HepG2 (cell line): ENCODE data around the gene COL9A3. TPM values are rescaled to one million over a fixed set of nuclear protein-coding genes. Genes with fewer than 3 reads are reported as not detected.

Experiments used
- AKAP8 ChIP-seq: sonication (generic); formaldehyde crosslinking; IDR thresholded peaks from 2 replicates; pipeline ENCODE4 v1.5.1; 2020; ENCODE audit warnings: mild to moderate bottlenecking, missing genetic modification reagents
- ARNT ChIP-seq: fragments of 450-650 bp; IDR thresholded peaks from 2 replicates; pipeline ENCODE4 v1.6.1; 2017
- EZH2 ChIP-seq: conservative IDR thresholded peaks from 2 replicates; pipeline ENCODE4 v1.6.1; 2012; ENCODE audit warnings: mild to moderate bottlenecking, low read depth, low read length, moderate library complexity
- FOSL2 ChIP-seq: sonication (generic); formaldehyde crosslinking; IDR thresholded peaks from 2 replicates; pipeline ENCODE4 v1.4.0; 2020; ENCODE audit warnings: missing genetic modification reagents
- HNF4A ChIP-seq: sonication (generic); formaldehyde crosslinking; IDR thresholded peaks from 2 replicates; pipeline ENCODE4 v1.4.0; 2020; ENCODE audit warnings: missing genetic modification reagents
- HOXA3 ChIP-seq: sonication (generic); formaldehyde crosslinking; IDR thresholded peaks from 2 replicates; pipeline ENCODE4 v1.5.0; 2020; ENCODE audit warnings: missing genetic modification reagents
- JARID2 ChIP-seq: sonication (generic); formaldehyde crosslinking; IDR thresholded peaks from 2 replicates; pipeline ENCODE4 v1.8.1; 2023; ENCODE audit warnings: missing genetic modification reagents, inconsistent platforms; ENCODE audit not compliant: insufficient replicate concordance
- MAFF ChIP-seq: IDR thresholded peaks from 2 replicates; pipeline ENCODE4 v1.6.1; 2011; ENCODE audit warnings: low read depth, low read length, improper control_type of control experiment
- NFRKB ChIP-seq: fragments of 450-650 bp; IDR thresholded peaks from 2 replicates; pipeline ENCODE4 v1.6.1; 2017
- POLR2G ChIP-seq: fragments of 200-400 bp; formaldehyde crosslinking; IDR thresholded peaks from 2 replicates; pipeline ENCODE4 v1.6.1; 2018; ENCODE audit warnings: mild to moderate bottlenecking, low read depth, low read length, moderate library complexity
- PRMT3 ChIP-seq: sonication (generic); formaldehyde crosslinking; IDR thresholded peaks from 2 replicates; pipeline ENCODE4 v1.8.1; 2022; ENCODE audit warnings: low read depth, mild to moderate bottlenecking, moderate library complexity, missing genetic modification reagents, borderline replicate concordance
- RARA ChIP-seq: IDR thresholded peaks from 2 replicates; pipeline ENCODE4 v1.6.1; 2016; ENCODE audit warnings: missing genetic modification reagents, missing compliant biosample characterization
- REST ChIP-seq, 2 experiments: IDR thresholded peaks; 2 replicates each; pipeline ENCODE4 v1.6.1; 2011 to 2012; ENCODE audit warnings: low read length in 2 of 2, borderline replicate concordance in 1 of 2, low read depth in 1 of 2, mild to moderate bottlenecking in 1 of 2, moderate library complexity in 1 of 2
- SMAD9 ChIP-seq: sonication (generic); formaldehyde crosslinking; IDR thresholded peaks from 2 replicates; pipeline ENCODE4 v1.5.1; 2020; ENCODE audit warnings: mild to moderate bottlenecking, missing genetic modification reagents
- TBP ChIP-seq: sonication (generic); formaldehyde crosslinking; IDR thresholded peaks from 2 replicates; pipeline ENCODE4 v1.5.0; 2020; ENCODE audit warnings: missing genetic modification reagents
- TMF1 ChIP-seq: sonication (generic); formaldehyde crosslinking; IDR thresholded peaks from 2 replicates; pipeline ENCODE4 v1.8.1; 2022; ENCODE audit warnings: low read depth, missing genetic modification reagents
- TRIM24 ChIP-seq: sonication (generic); formaldehyde crosslinking; IDR thresholded peaks from 2 replicates; pipeline ENCODE4 v1.8.0; 2022; ENCODE audit warnings: mild to moderate bottlenecking, missing genetic modification reagents
- ZBTB1 ChIP-seq: sonication (generic); formaldehyde crosslinking; IDR thresholded peaks from 2 replicates; pipeline ENCODE4 v1.4.0; 2020; ENCODE audit warnings: missing genetic modification reagents, borderline replicate concordance
- ZBTB34 ChIP-seq: sonication (generic); formaldehyde crosslinking; IDR thresholded peaks from 2 replicates; pipeline ENCODE4 v1.8.0; 2022; ENCODE audit warnings: mild to moderate bottlenecking, missing genetic modification reagents
- ZFP36L2 ChIP-seq: sonication (generic); formaldehyde crosslinking; IDR thresholded peaks from 2 replicates; pipeline ENCODE4 v1.4.0; 2020; ENCODE audit warnings: missing genetic modification reagents
- ZNF367 ChIP-seq: sonication (generic); formaldehyde crosslinking; IDR thresholded peaks from 2 replicates; pipeline ENCODE4 v1.4.0; 2020; ENCODE audit warnings: missing genetic modification reagents, borderline replicate concordance
- ZNF549 ChIP-seq: sonication (generic); formaldehyde crosslinking; IDR thresholded peaks from 2 replicates; pipeline ENCODE4 v1.5.0; 2020; ENCODE audit warnings: missing genetic modification reagents
- ZNF552 ChIP-seq: sonication (generic); formaldehyde crosslinking; IDR thresholded peaks from 2 replicates; pipeline ENCODE4 v1.9.0; 2022; ENCODE audit warnings: missing genetic modification reagents, mild to moderate bottlenecking, borderline replicate concordance
- ZNF569 ChIP-seq: sonication (generic); formaldehyde crosslinking; IDR thresholded peaks from 2 replicates; pipeline ENCODE4 v1.5.0; 2020; ENCODE audit warnings: mild to moderate bottlenecking, missing genetic modification reagents, moderate library complexity, borderline replicate concordance
- ZNF597 ChIP-seq: sonication (generic); formaldehyde crosslinking; IDR thresholded peaks from 2 replicates; pipeline ENCODE4 v1.5.0; 2020; ENCODE audit warnings: missing genetic modification reagents
- ZNF629 ChIP-seq: sonication (generic); formaldehyde crosslinking; conservative IDR thresholded peaks from 2 replicates; pipeline ENCODE4 v1.5.0; 2020; ENCODE audit warnings: missing genetic modification reagents
- ZSCAN22 ChIP-seq: sonication (generic); formaldehyde crosslinking; IDR thresholded peaks from 2 replicates; pipeline ENCODE4 v1.4.0; 2020; ENCODE audit warnings: mild to moderate bottlenecking, missing genetic modification reagents
- polyA plus RNA-seq, 8 experiments: library from polyadenylated mRNA; depleted of rRNA in 3 of 8; stranded (reverse) in 7 of 8; unstranded in 1 of 8; fragments of >200 nt; fragmentation: Illumina TruSeq in 4 of 8; extraction: Trizol in 4 of 8; gene quantifications; 2 replicates each; pipeline versions ENCODE4 v1.2.1 to v1.2.3, GENCODE V29; 2011 to 2016; ENCODE audit warnings: low read depth in 4 of 8, missing spikeins in 1 of 8, mixed read lengths in 1 of 8; ENCODE audit not compliant: insufficient read depth in 1 of 8
- total RNA-seq, 5 experiments: library from RNA; depleted of rRNA; stranded (reverse); fragments of >200 nt; fragmentation: Illumina TruSeq; extraction: Trizol; gene quantifications; 2 replicates each; pipeline ENCODE4 v1.2.3, GENCODE V29; 2016; ENCODE audit warnings: low read depth in 1 of 5

COL9A3 gene
- total and polyA plus RNA-seq, 2 of the 13 experiments (the other 11 are each of a cell fraction or from before 2014, with no cell fraction given): 155 to 204 TPM

GRCh38 chr20:62824476-62825332 lies 7.9 kb downstream of the COL9A3 start (continued):
- TF ChIP-seq HNF4A (CRISPR knock-in tag) (peak; percentile 81), RARA (CRISPR knock-in tag) (peak; percentile 80), MAFF (no peak), ZNF552 (CRISPR knock-in tag) (peak; percentile 66; the same call in 1 of the 2 replicates), POLR2G (no peak; the same call in 1 of the 2 replicates), ZFP36L2 (CRISPR knock-in tag) (no peak), ZNF549 (CRISPR knock-in tag) (no peak), NFRKB (no peak), ZBTB34 (CRISPR knock-in tag) (no peak), TMF1 (CRISPR knock-in tag) (no peak), ZNF367 (no peak), EZH2 (no peak), ZNF597 (CRISPR knock-in tag) (no peak), JARID2 (no peak), HOXA3 (CRISPR knock-in tag) (peak; percentile 53), ZNF629 (CRISPR knock-in tag) (no peak), TRIM24 (CRISPR knock-in tag) (no peak), REST (IDR thresholded peaks at IDR 0.05; ENCODE audit: borderline replicate concordance in 1 of 2, low read depth in 1 of 2, low read length in 2 of 2) (no peak), SMAD9 (CRISPR knock-in tag) (no peak), FOSL2 (peak; percentile 73), ZNF569 (CRISPR knock-in tag) (no peak), ARNT (no peak), ZSCAN22 (CRISPR knock-in tag) (no peak), PRMT3 (no peak), TBP (0 out of 2 replicates have a peak, but pooled peaks have one; percentile 55), AKAP8 (CRISPR knock-in tag) (peak; percentile 70), ZBTB1 (CRISPR knock-in tag) (no peak)
